Upper lobe of left lung (tissue), 6 donors: ENCODE measurements around the gene EDEM2. TPM values are rescaled to one million over a fixed set of nuclear protein-coding genes. Genes with fewer than 3 reads are reported as not detected.
A peak's percentile ranks its signal among the peaks of the same experiment; 100 is the strongest.
"Not testable (repeated sequence)": the region's sequence is repeated elsewhere in the genome, so short reads cannot be mapped to it uniquely, and the experiment has no call there.

Experiments
- ATAC-seq, 2 donors: fragments of 200-7000 bp; cut with Tn5 transposase; one replicate each; pipeline ENCODE4 v1.9.1; 2022; ENCODE audit warnings: mild to moderate bottlenecking in 2 of 2, moderate library complexity in 2 of 2; ENCODE audit not compliant: low FRiP score in 2 of 2
- DNase-seq, 2 donors: peaks; one replicate each; pipeline ENCODE4 v3.0.0-alpha.2; 2019 to 2020
- H3K27ac ChIP-seq, 4 donors: fragments of 200-600 bp; sonication (generic); one replicate each; pipeline ENCODE4 v1.5.1; 2016 to 2019
- H3K27me3 ChIP-seq, 4 donors: fragments of 200-600 bp; sonication (generic); one replicate each; pipeline ENCODE4 v1.5.1; 2017 to 2019
- H3K36me3 ChIP-seq, 4 donors: fragments of 200-600 bp; sonication (generic); one replicate each; pipeline ENCODE4 v1.5.1; 2016 to 2019
- H3K4me1 ChIP-seq, 4 donors: fragments of 200-600 bp; sonication (generic); one replicate each; pipeline ENCODE4 v1.5.1; 2018 to 2019
- H3K4me3 ChIP-seq, 4 donors: fragments of 200-600 bp; sonication (generic); one replicate each; pipeline ENCODE4 v1.5.1; 2017 to 2019; ENCODE audit warnings: mild to moderate bottlenecking in 2 of 4, moderate library complexity in 1 of 4
- H3K9me3 ChIP-seq, 4 donors: fragments of 200-600 bp; sonication (generic); one replicate each; pipeline ENCODE4 v1.5.1; 2018 to 2019
- CTCF ChIP-seq, 6 experiments: fragments of 450-650 bp in 4 of 6; fragments of 200-600 bp in 2 of 6; sonication (generic) in 2 of 6; IDR thresholded peaks; one replicate each; pipeline ENCODE4 v1.5.1; 2016 to 2019; ENCODE audit warnings: antibody characterized with exemption in 6 of 6
- EP300 ChIP-seq, 4 donors: sonication (generic); formaldehyde crosslinking; IDR thresholded peaks; one replicate each; pipeline ENCODE4 v1.5.1; 2017; ENCODE audit warnings: antibody characterized with exemption in 4 of 4, control low read depth in 2 of 4
- POLR2A ChIP-seq, 4 donors: fragments of 450-650 bp; IDR thresholded peaks; one replicate each; pipeline ENCODE4 v1.5.1; 2016 to 2017; ENCODE audit warnings: antibody characterized with exemption in 4 of 4, mild to moderate bottlenecking in 2 of 4
- POLR2AphosphoS5 ChIP-seq, 2 donors: sonication (generic); formaldehyde crosslinking; IDR thresholded peaks; one replicate each; pipeline ENCODE4 v1.5.1; 2017; ENCODE audit warnings: antibody characterized with exemption in 2 of 2
- WGBS, 2 donors: methylation state at CpG; one replicate each; pipeline ENCODE4 v1.1.5; 2017 to 2018; 5-methylcytosine and 5-hydroxymethylcytosine counted together
- total RNA-seq, 6 donors: library from RNA; depleted of rRNA in 4 of 6; stranded (reverse); fragments of >200 nt in 4 of 6; gene quantifications; one replicate each; pipeline versions ENCODE4 v1.1.0 to v1.2.1, GENCODE V29; 2016 to 2021
- donor health status: DM: no; HTN: no; CAD: no; lungs with moderate emphysema.
- donor health status: DM: no; HTN: yes; CAD: no; lungs with severe emphysema.

The EDEM2 gene
- total RNA-seq, 6 donors from 2014 or later, result 22.0 to 46.2 (median 35.6) TPM

DNA sequence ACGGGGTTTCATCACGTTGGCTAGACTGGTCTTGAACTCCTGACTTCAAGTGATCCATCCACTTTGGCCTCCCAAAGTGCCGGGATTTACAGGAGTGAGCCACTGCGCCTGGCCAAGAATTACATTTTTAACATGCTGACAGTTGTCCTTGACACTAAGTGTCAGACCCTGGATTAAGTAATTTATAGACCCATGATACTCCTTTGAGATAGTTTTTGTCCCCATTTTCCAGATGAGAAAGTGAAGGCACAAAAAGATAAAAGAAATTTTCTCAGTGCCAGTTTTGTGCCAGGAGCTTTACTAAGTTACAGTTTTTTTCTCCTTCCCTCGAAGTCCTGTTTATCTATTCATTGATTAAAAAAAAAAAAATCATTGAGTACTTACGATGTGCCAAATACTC lies 9.8 kb upstream of the EDEM2 start:
- Histone ChIP-seq H3K36me3 (no peaks in the 10 kb centered on the region), H3K4me3 (no peak overlapping the region), H3K4me1 (peaks cover 0 to 5% (median 0%) of the 10 kb centered on the region in 4 donors), H3K9me3 (no peaks in the 10 kb centered on the region), H3K27ac (no peak overlapping the region), H3K27me3 (no peaks in the 10 kb centered on the region)
- no peak for ATAC-seq
- no peak for TF ChIP-seq POLR2AphosphoS5 (IDR thresholded peaks at IDR 0.05)
- no peak for DNase-seq
- 81 to 90% methylated on average over 6 of the region's 6 CpGs for WGBS, 2 donors

DNA sequence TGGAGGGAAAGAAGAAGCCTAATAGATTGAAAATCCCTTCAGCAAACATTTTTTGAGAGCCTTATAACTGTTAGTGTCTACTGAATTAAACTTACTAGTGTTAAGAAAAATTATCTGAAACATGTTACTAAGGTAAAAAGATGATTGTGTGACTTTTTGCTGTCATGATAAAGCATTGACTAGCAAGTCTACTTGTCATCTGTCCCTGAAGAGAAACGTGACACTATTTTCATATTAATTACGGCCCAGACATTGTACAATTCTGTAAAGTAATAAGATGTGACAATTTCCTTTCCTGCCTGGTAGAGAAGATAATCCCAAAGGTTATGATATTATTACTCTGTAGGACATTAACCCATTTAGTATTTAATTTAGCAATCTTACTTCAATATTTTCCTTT lies 8.8 kb upstream of the EDEM2 start:
- no peak for DNase-seq
- 74 to 90% methylated on average over 2 of the region's 2 CpGs for WGBS, 2 donors

GRCh38 chr20:35151736-35152135 lies 4.6 kb upstream of the EDEM2 start:
- H3K27ac ChIP-seq, result no peak overlapping the region
- ATAC-seq, result peak in 1 of 2 donors; percentile 75
- WGBS, 2 donors, result 60 to 70% methylated on average over 4 of the region's 4 CpGs

More for the DNA sequence above, 8.8 kb upstream of the EDEM2 start:
- Histone ChIP-seq H3K27me3 (no peaks in the 10 kb centered on the region), H3K36me3 (no peaks in the 10 kb centered on the region), H3K4me1 (no peaks in the 10 kb centered on the region), H3K4me3 (no peak overlapping the region), H3K27ac (no peak overlapping the region), H3K9me3 (no peaks in the 10 kb centered on the region)
- ATAC-seq, result no peak
- TF ChIP-seq EP300 (IDR thresholded peaks at IDR 0.05), result no peak
- TF ChIP-seq CTCF (IDR thresholded peaks at IDR 0.05), result no peak

GRCh38 chr20:35150846-35151579 lies 3.9 kb upstream of the EDEM2 start:
- no peaks in the 10 kb centered on the region for H3K36me3 ChIP-seq
- peaks cover 11 to 17% (median 14%) of the 10 kb centered on the region in 4 donors for H3K4me1 ChIP-seq
- no peak for DNase-seq
- H3K4me3 ChIP-seq, result no peak overlapping the region
- TF ChIP-seq EP300 (IDR thresholded peaks at IDR 0.05), result no peak
- no peak for TF ChIP-seq POLR2A (IDR thresholded peaks at IDR 0.05)
- no peak for TF ChIP-seq POLR2AphosphoS5 (IDR thresholded peaks at IDR 0.05)
- TF ChIP-seq CTCF (IDR thresholded peaks at IDR 0.05), result no peak
- no peak overlapping the region for H3K27ac ChIP-seq
- H3K9me3 ChIP-seq, result no peaks in the 10 kb centered on the region
- ATAC-seq, result no peak
- WGBS, 2 donors, result 85 to 90% methylated on average over 6 of the region's 6 CpGs
- H3K27me3 ChIP-seq, result no peaks in the 10 kb centered on the region

More at GRCh38 chr20:35151736-35152135, 4.6 kb upstream of the EDEM2 start:
- Histone ChIP-seq H3K4me1 (peaks cover 6 to 10% (median 8%) of the 10 kb centered on the region in 4 donors), H3K9me3 (no peaks in the 10 kb centered on the region), H3K4me3 (no peak overlapping the region), H3K27me3 (no peaks in the 10 kb centered on the region), H3K36me3 (no peaks in the 10 kb centered on the region)
- DNase-seq, result no peak
- no peak for TF ChIP-seq POLR2A (IDR thresholded peaks at IDR 0.05)
- TF ChIP-seq POLR2AphosphoS5 (IDR thresholded peaks at IDR 0.05), result peak in 1 of 2 donors; percentile 10

DNA sequence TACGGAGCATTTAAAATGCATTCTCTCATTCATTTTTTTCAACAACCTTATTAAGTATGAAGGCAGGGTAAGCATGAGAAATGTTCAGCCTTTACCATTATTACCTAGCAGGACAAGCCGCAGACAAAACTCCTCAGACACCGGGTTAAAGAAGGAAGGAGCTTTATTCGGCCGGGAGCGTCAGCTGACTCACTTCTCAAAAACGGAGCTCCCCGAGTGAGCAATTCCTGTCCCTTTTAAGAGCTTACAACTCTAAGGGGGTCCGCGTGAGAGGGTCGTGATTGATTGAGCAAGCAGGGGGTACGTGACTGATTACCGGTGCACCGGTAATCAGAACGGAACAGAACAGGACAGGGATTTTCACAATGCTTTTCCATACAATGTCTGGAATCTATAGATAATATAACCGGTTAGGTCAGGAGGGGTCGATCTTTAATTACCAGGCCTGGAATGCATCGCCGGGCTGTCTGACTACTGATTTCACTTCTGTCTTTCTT lies 487 bp upstream of the EDEM2 start:
- 2 to 6% methylated on average over 19 of the region's 19 CpGs for WGBS, 2 donors

GRCh38 chr20:35146299-35146919 lies 727 bp downstream of the EDEM2 start:
- H3K27ac ChIP-seq, result peak overlapping the region; percentile 81 to 94 (median 87)
- ATAC-seq, result peak; percentile 29 to 54
- peak in 1 of 2 donors; percentile 82 for DNase-seq
- H3K4me1 ChIP-seq, result peaks cover 27 to 37% (median 33%) of the 10 kb centered on the region in 4 donors
- no peak for TF ChIP-seq POLR2AphosphoS5 (IDR thresholded peaks at IDR 0.05)
- TF ChIP-seq CTCF (IDR thresholded peaks at IDR 0.05), result peak in 1 of 6 experiments; percentile 24
- H3K27me3 ChIP-seq, result no peaks in the 10 kb centered on the region
- H3K9me3 ChIP-seq, result no peaks in the 10 kb centered on the region
- peak overlapping the region; percentile 48 to 94 (median 80) for H3K4me3 ChIP-seq
- WGBS, 2 donors, result 5 to 10% methylated on average over 9 to 20 of the region's 23 CpGs
- H3K36me3 ChIP-seq, result peaks cover 8 to 30% (median 16%) of the 10 kb centered on the region in 4 donors

More for the DNA sequence above, 487 bp upstream of the EDEM2 start:
- Histone ChIP-seq H3K36me3 (peaks cover 0 to 19% (median 7%) of the 10 kb centered on the region in 4 donors), H3K27ac (peak overlapping the region; percentile 81 to 94 (median 87)), H3K4me3 (peak overlapping the region; percentile 48 to 94 (median 80)), H3K4me1 (peaks cover 27 to 37% (median 31%) of the 10 kb centered on the region in 4 donors)
- peak in 1 of 2 donors; percentile 54 for DNase-seq
- not testable (repeated sequence) for H3K27me3 ChIP-seq, H3K9me3 ChIP-seq
- ATAC-seq, result peak in 1 of 2 donors; percentile 30
